Transverse colon (tissue), 4 donors: ENCODE results near the gene SDCCAG8. TPM values are rescaled to one million over a fixed set of nuclear protein-coding genes. Genes with fewer than 3 reads are reported as not detected.

ENCODE experiments used
- DNase-seq: peaks from one replicate; pipeline ENCODE4 v3.0.0-alpha.2; 2019
- H3K27ac ChIP-seq, 4 donors: fragments of 200-600 bp; sonication (generic); 2 replicates each; pipeline ENCODE4 v1.5.1; 2016 to 2018; ENCODE audit warnings: inconsistent platforms in 4 of 4
- H3K27me3 ChIP-seq: fragments of 200-600 bp; sonication (generic); 2 replicates; pipeline ENCODE4 v1.5.1; 2017; ENCODE audit warnings: inconsistent platforms
- H3K36me3 ChIP-seq, 4 donors: fragments of 200-600 bp; sonication (generic); 2 replicates each; pipeline ENCODE4 v1.5.1; 2017 to 2019; ENCODE audit warnings: inconsistent platforms in 4 of 4
- H3K4me1 ChIP-seq, 4 donors: fragments of 200-600 bp; sonication (generic); 2 replicates each; pipeline ENCODE4 v1.5.1; 2017 to 2020; ENCODE audit warnings: inconsistent platforms in 4 of 4
- H3K4me3 ChIP-seq, 4 donors: fragments of 200-600 bp; sonication (generic); 1 replicate in 1 of 4; 2 replicates in 3 of 4; pipeline versions ENCODE4 v1.5.1 to v1.6.1; 2017 to 2019; ENCODE audit warnings: inconsistent platforms in 4 of 4
- H3K9me3 ChIP-seq, 2 donors: fragments of 200-600 bp; sonication (generic); 2 replicates each; pipeline ENCODE4 v1.5.1; 2017 to 2019; ENCODE audit warnings: inconsistent platforms in 2 of 2
- CTCF ChIP-seq, 5 experiments: fragments of 200-600 bp in 3 of 5; fragments of 450-650 bp in 2 of 5; sonication (generic) in 3 of 5; IDR thresholded peaks; 1 replicate in 2 of 5; 2 replicates in 3 of 5; pipeline ENCODE4 v1.5.1; 2016 to 2017; ENCODE audit warnings: antibody characterized with exemption in 5 of 5, inconsistent platforms in 3 of 5, mild to moderate bottlenecking in 2 of 5, moderate library complexity in 1 of 5
- EP300 ChIP-seq: sonication (generic); formaldehyde crosslinking; IDR thresholded peaks from one replicate; pipeline ENCODE4 v1.6.1; 2017; ENCODE audit warnings: antibody characterized with exemption, low read depth
- POLR2A ChIP-seq: fragments of 450-650 bp; IDR thresholded peaks from one replicate; pipeline ENCODE4 v1.6.1; 2016; ENCODE audit warnings: antibody characterized with exemption, mild to moderate bottlenecking, moderate library complexity
- POLR2AphosphoS5 ChIP-seq, 3 donors: sonication (generic); formaldehyde crosslinking; IDR thresholded peaks; one replicate each; pipeline ENCODE4 v1.6.1; 2016; ENCODE audit warnings: antibody characterized with exemption in 3 of 3
- WGBS, 2 donors: methylation state at CpG; one replicate each; pipeline ENCODE4 v1.1.5; 2018; ENCODE audit warnings: low coverage in 1 of 2; 5-methylcytosine and 5-hydroxymethylcytosine counted together
- in situ Hi-C, 4 donors: fragments of 200-750 bp; cut with MboI; loops; one replicate each; pipeline versions ENCODE4 v1.15.0 to v1.15.1; 2017; ENCODE audit warnings: low sequenced_read_pairs in 3 of 4, low pct_ligation_motif_present in 1 of 4, low pct_unique_long_range_greater_than_20kb in 1 of 4
- intact Hi-C: fragments of 100-400 bp; cut with DNase I; formaldehyde crosslinking; loops from one replicate; pipeline ENCODE4 v1.15.1; 2023; ENCODE audit warnings: low total_unique reads
- total RNA-seq, 4 donors: library from RNA; depleted of rRNA; stranded (reverse); fragments of >200 nt; gene quantifications; one replicate each; pipeline ENCODE4 v1.1.0, GENCODE V29; 2016

The SDCCAG8 gene
- total RNA-seq, 4 donors from 2014 or later, result 28.8 to 101 (median 42.5) TPM

- no peak for DNase-seq
- no peak for TF ChIP-seq CTCF (IDR thresholded peaks at IDR 0.05)
- TF ChIP-seq POLR2AphosphoS5 (IDR thresholded peaks at IDR 0.05), result no peak
- TF ChIP-seq POLR2A, result no peak
- no peak for TF ChIP-seq EP300
- H3K27me3 ChIP-seq, result no peaks in the 10 kb centered on the region
- intact Hi-C loops, result no loop called here
- no peaks in the 10 kb centered on the region for H3K36me3 ChIP-seq
- in situ Hi-C loops, result no loop called here
- H3K27ac ChIP-seq, result no peak overlapping the region
- WGBS, 2 donors, result 45 to 52% methylated on average over 2 of the region's 2 CpGs
- H3K4me3 ChIP-seq, result no peak overlapping the region
- no peaks in the 10 kb centered on the region for H3K9me3 ChIP-seq
- H3K4me1 ChIP-seq, result peaks cover 0 to 26% (median 8%) of the 10 kb centered on the region in 4 donors
Measured at GRCh38 chr1:243422362-243422761, 166.5 kb downstream of the SDCCAG8 start.

GRCh38 chr1:243428084-243428483 lies 172.2 kb downstream of the SDCCAG8 start:
- H3K36me3 ChIP-seq, result no peaks in the 10 kb centered on the region
- H3K27me3 ChIP-seq, result no peaks in the 10 kb centered on the region
- WGBS, 2 donors, result 96 to 97% methylated on average over 3 of the region's 3 CpGs
- DNase-seq, result no peak
- intact Hi-C loops (no loop called here), in situ Hi-C loops (no loop called here)
- no peaks in the 10 kb centered on the region for H3K9me3 ChIP-seq
- TF ChIP-seq EP300, result no peak
- no peak for TF ChIP-seq CTCF (IDR thresholded peaks at IDR 0.05)
- TF ChIP-seq POLR2A, result no peak
- no peak for TF ChIP-seq POLR2AphosphoS5 (IDR thresholded peaks at IDR 0.05)
- H3K4me3 ChIP-seq, result no peak overlapping the region
- H3K4me1 ChIP-seq, result no peaks in the 10 kb centered on the region
- H3K27ac ChIP-seq, result no peak overlapping the region

GRCh38 chr1:243428617-243429342 lies 172.9 kb downstream of the SDCCAG8 start:
- no peak overlapping the region for H3K4me3 ChIP-seq
- in situ Hi-C loops, result no loop called here
- TF ChIP-seq POLR2AphosphoS5 (IDR thresholded peaks at IDR 0.05) (no peak), POLR2A (no peak), CTCF (IDR thresholded peaks at IDR 0.05) (no peak), EP300 (no peak)

GRCh38 chr1:243431591-243431990 lies 175.8 kb downstream of the SDCCAG8 start:
- Histone ChIP-seq H3K9me3 (no peaks in the 10 kb centered on the region), H3K36me3 (no peaks in the 10 kb centered on the region), H3K27ac (no peak overlapping the region), H3K4me1 (no peaks in the 10 kb centered on the region), H3K4me3 (no peak overlapping the region), H3K27me3 (no peaks in the 10 kb centered on the region)
- intact Hi-C loops, result no loop called here
- in situ Hi-C loops, result no loop called here
- TF ChIP-seq POLR2A, result no peak
- TF ChIP-seq CTCF (IDR thresholded peaks at IDR 0.05), result no peak
- 87 to 98% methylated on average over 5 of the region's 5 CpGs for WGBS, 2 donors
- no peak for DNase-seq

More at GRCh38 chr1:243428617-243429342, 172.9 kb downstream of the SDCCAG8 start:
- no peaks in the 10 kb centered on the region for H3K4me1 ChIP-seq
- intact Hi-C loops, result no loop called here
- no peaks in the 10 kb centered on the region for H3K27me3 ChIP-seq
- 85 to 92% methylated on average over 9 of the region's 9 CpGs for WGBS, 2 donors
- H3K36me3 ChIP-seq, result no peaks in the 10 kb centered on the region
- no peaks in the 10 kb centered on the region for H3K9me3 ChIP-seq
- no peak for DNase-seq
- H3K27ac ChIP-seq, result no peak overlapping the region
